NCI-H748 (cell line): ENCODE measurements around the gene DCLK1.

Experiments used
- DNase-seq: peaks from one replicate; lab custom pipeline; 2025; ENCODE audit not compliant: unreplicated experiment; lab: John Stamatoyannopoulos, UW

DCLK1 gene

GRCh38 chr13:35838356-35838755 lies 292.8 kb downstream of the DCLK1 start:
- DNase-seq, result no peak

- DNase-seq, result no peak
Observed at GRCh38 chr13:35836446-35836845, 294.7 kb downstream of the DCLK1 start.

- no peak for DNase-seq
Observed at GRCh38 chr13:35835989-35836388, 295.2 kb downstream of the DCLK1 start.

- no peak for DNase-seq
Observed at GRCh38 chr13:35833608-35834275, 297.4 kb downstream of the DCLK1 start.

GRCh38 chr13:35833031-35833430 lies 298.2 kb downstream of the DCLK1 start:
- no peak for DNase-seq

GRCh38 chr13:35832551-35832950 lies 298.6 kb downstream of the DCLK1 start:
- DNase-seq, result no peak

- no peak for DNase-seq
Observed at GRCh38 chr13:35830850-35831450, 300.2 kb downstream of the DCLK1 start.

GRCh38 chr13:35826626-35827254 lies 304.4 kb downstream of the DCLK1 start:
- peak; percentile 13 for DNase-seq

GRCh38 chr13:35824825-35825224 lies 306.4 kb downstream of the DCLK1 start:
- DNase-seq, result no peak

GRCh38 chr13:35824395-35824794 lies 306.8 kb downstream of the DCLK1 start:
- DNase-seq, result no peak

GRCh38 chr13:35822666-35823065 lies 308.5 kb downstream of the DCLK1 start:
- DNase-seq, result no peak

GRCh38 chr13:35818633-35819067 lies 312.5 kb downstream of the DCLK1 start:
- DNase-seq, result peak; percentile 44

GRCh38 chr13:35817642-35818607 lies 313.3 kb downstream of the DCLK1 start:
- no peak for DNase-seq

GRCh38 chr13:35814605-35815011 lies 316.6 kb downstream of the DCLK1 start:
- peak; percentile 93 for DNase-seq

GRCh38 chr13:35812736-35813135 lies 318.4 kb downstream of the DCLK1 start:
- DNase-seq, result no peak

GRCh38 chr13:35810321-35810720 lies 320.9 kb downstream of the DCLK1 start:
- DNase-seq, result peak; percentile 90

GRCh38 chr13:35808846-35809245 lies 322.3 kb downstream of the DCLK1 start:
- DNase-seq, result peak; percentile 32

GRCh38 chr13:35804901-35805300 lies 326.3 kb downstream of the DCLK1 start:
- no peak for DNase-seq

GRCh38 chr13:35797991-35798390 lies 333.2 kb downstream of the DCLK1 start:
- DNase-seq, result no peak

GRCh38 chr13:35797244-35797643 lies 333.9 kb downstream of the DCLK1 start:
- no peak for DNase-seq

- no peak for DNase-seq
Observed at GRCh38 chr13:35796623-35797022, 334.6 kb downstream of the DCLK1 start.
